Keratinocyte (primary cell): ENCODE data around the gene KCTD17. TPM values are rescaled to one million over a fixed set of nuclear protein-coding genes. Genes with fewer than 3 reads are reported as not detected.

ENCODE experiments used
- DNase-seq: peaks from one replicate; pipeline ENCODE4 v3.0.0-alpha.2; 2011; ENCODE audit warnings: low read depth, missing footprints, low spot score
- FAIRE-seq: peaks from 2 replicates; lab custom pipeline; 2011; peaks lifted over from hg19 to GRCh38; lab: Jason Lieb, UNC
- H2AFZ ChIP-seq: 2 replicates; pipeline ENCODE4 v1.6.0; 2012; ENCODE audit warnings: low read length, control low read depth, inconsistent platforms; ENCODE audit not compliant: control insufficient read depth
- H3K27ac ChIP-seq: 2 replicates; pipeline ENCODE4 v1.5.1; 2011; ENCODE audit warnings: low read length; ENCODE audit not compliant: control insufficient read depth, insufficient read depth
- H3K27me3 ChIP-seq: 3 replicates; pipeline ENCODE4 v1.6.0; 2011; ENCODE audit warnings: low read length; ENCODE audit not compliant: control insufficient read depth, insufficient read depth; ENCODE audit errors: extremely low read depth
- H3K36me3 ChIP-seq, 2 experiments: 2 replicates in 1 of 2; 3 replicates in 1 of 2; pipeline ENCODE4 v1.5.1; 2011; ENCODE audit warnings: low read length in 2 of 2, mild to moderate bottlenecking in 1 of 2; ENCODE audit not compliant: control insufficient read depth in 2 of 2, insufficient read depth in 2 of 2; ENCODE audit errors: extremely low read depth in 1 of 2
- H3K4me1 ChIP-seq: 3 replicates; pipeline ENCODE4 v1.5.1; 2011; ENCODE audit warnings: low read length; ENCODE audit not compliant: control insufficient read depth, insufficient read depth; ENCODE audit errors: extremely low read depth
- H3K4me2 ChIP-seq: 3 replicates; pipeline ENCODE4 v1.6.0; 2011; ENCODE audit warnings: low read depth, low read length; ENCODE audit not compliant: control insufficient read depth, insufficient read depth; ENCODE audit errors: extremely low read depth
- H3K4me3 ChIP-seq, 3 experiments: fragments of 200-600 bp in 1 of 3; sonication (generic) in 1 of 3; 2 replicates in 2 of 3; 3 replicates in 1 of 3; pipeline ENCODE4 v1.5.1; 2011 to 2016; ENCODE audit warnings: low read length in 3 of 3, mild to moderate bottlenecking in 3 of 3, control low read depth in 2 of 3, inconsistent platforms in 1 of 3, low read depth in 1 of 3, mixed read lengths in 1 of 3, mixed run types in 1 of 3, moderate library complexity in 1 of 3; ENCODE audit not compliant: control insufficient read depth in 2 of 3, insufficient read depth in 2 of 3; ENCODE audit errors: extremely low read depth in 1 of 3
- H3K79me2 ChIP-seq: 2 replicates; pipeline ENCODE4 v1.6.0; 2012; ENCODE audit warnings: low read length; ENCODE audit not compliant: control insufficient read depth, insufficient read depth
- H3K9ac ChIP-seq: 3 replicates; pipeline ENCODE4 v1.6.0; 2011; ENCODE audit warnings: low read length; ENCODE audit not compliant: control insufficient read depth, insufficient read depth; ENCODE audit errors: extremely low read depth
- H3K9me1 ChIP-seq: 3 replicates; pipeline ENCODE4 v1.6.0; 2011; ENCODE audit warnings: low read length; ENCODE audit not compliant: control insufficient read depth, insufficient read depth; ENCODE audit errors: extremely low read depth
- H3K9me3 ChIP-seq: 2 replicates; pipeline ENCODE4 v1.5.1; 2012; ENCODE audit warnings: low read depth, low read length; ENCODE audit not compliant: control insufficient read depth
- H4K20me1 ChIP-seq: 3 replicates; pipeline ENCODE4 v1.6.0; 2011; ENCODE audit warnings: low read length; ENCODE audit not compliant: control insufficient read depth, insufficient read depth; ENCODE audit errors: extremely low read depth
- EZH2 ChIP-seq: IDR thresholded peaks from one replicate; pipeline ENCODE4 v1.6.1; 2012; ENCODE audit warnings: inconsistent platforms, mild to moderate bottlenecking, low read length, moderate library complexity
- dilution Hi-C: fragments of 300-500 bp; cut with MboI; formaldehyde crosslinking; loops from one replicate; pipeline ENCODE4 v1.7.0; 2020; ENCODE audit warnings: low sequenced_read_pairs; ENCODE audit not compliant: extremely low pct_ligation_motif_present
- polyA plus RNA-seq, 5 experiments: library from polyadenylated mRNA; depleted of rRNA in 3 of 5; stranded (reverse) in 3 of 5; stranded (forward) in 1 of 5; unstranded in 1 of 5; fragments of >200 nt; gene quantifications; 1 replicate in 1 of 5; 2 replicates in 3 of 5; 3 replicates in 1 of 5; pipeline versions ENCODE4 v1.2.1 to v1.2.3, GENCODE V29; 2011 to 2012; ENCODE audit warnings: missing spikeins in 2 of 5, low read depth in 1 of 5, low replicate concordance in 1 of 5
- TF ChIP-seq, protein P1 (sequence below), 3 experiments: IDR thresholded peaks in 1 of 3; conservative IDR thresholded peaks in 1 of 3; optimal IDR thresholded peaks in 1 of 3; 2 replicates in 2 of 3; 3 replicates in 1 of 3; pipeline versions ENCODE3 to v1.5.1; 2011; ENCODE audit warnings: low read length in 3 of 3, mild to moderate bottlenecking in 3 of 3, moderate library complexity in 2 of 3, control low read depth in 1 of 3, inconsistent platforms in 1 of 3; ENCODE audit not compliant: insufficient read depth in 2 of 3; ENCODE audit errors: extremely low read depth in 1 of 3

KCTD17 gene
- polyA plus RNA-seq, 1 donor (not counting 4 experiments of a cell fraction or from before 2014, with no cell fraction given) = 16.3 TPM

DNA sequence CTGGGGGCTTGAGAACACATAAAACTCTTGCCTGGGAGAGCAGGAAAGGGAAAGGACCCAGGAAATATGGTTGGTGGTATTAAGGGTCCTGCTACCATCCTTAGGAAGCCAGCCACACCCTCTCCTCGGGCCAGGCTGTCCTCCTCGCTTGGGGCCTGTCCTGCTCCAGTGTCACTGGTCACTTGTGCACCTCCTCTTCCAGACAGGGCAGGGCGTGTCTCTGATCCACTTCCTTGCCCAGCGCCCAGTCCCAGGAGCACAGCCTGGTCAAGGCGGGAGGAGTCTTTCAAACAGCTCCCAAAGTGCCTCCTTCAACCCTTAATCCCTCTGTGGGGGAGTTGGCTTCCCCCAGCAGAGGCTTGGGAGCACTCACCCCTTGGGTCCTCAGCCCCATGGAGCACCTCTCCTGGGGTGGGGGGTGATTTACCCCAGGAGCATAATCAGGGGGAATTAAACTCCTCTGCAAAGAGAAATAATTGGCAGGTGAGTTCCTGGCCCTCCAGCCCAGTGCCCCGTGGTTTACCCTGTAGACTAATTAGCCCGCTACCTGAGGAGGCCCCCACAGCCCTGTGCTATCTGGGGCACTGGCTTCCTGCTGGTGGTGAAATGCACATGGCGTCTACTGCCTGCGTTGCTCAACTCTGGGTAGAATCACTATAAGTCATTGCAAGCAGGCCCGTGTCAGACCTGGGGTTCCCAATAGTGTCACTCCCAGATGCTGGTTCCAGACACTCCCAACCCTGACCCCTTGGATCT, 49.9 kb downstream of the KCTD17 start:
- Histone ChIP-seq H4K20me1 (no peaks in the 10 kb centered on the region), H3K79me2 (no peaks in the 10 kb centered on the region), H3K36me3 (no peaks in the 10 kb centered on the region), H3K9ac (no peak overlapping the region), H2AFZ (no peak overlapping the region), H3K27me3 (peaks cover 6% of the 10 kb centered on the region), H3K9me1 (no peaks in the 10 kb centered on the region), H3K9me3 (no peaks in the 10 kb centered on the region), H3K27ac (no peak overlapping the region), H3K4me1 (no peaks in the 10 kb centered on the region), H3K4me2 (no peak overlapping the region), H3K4me3 (no peak overlapping the region)
- FAIRE-seq (no peak), DNase-seq (no peak)
- TF ChIP-seq, protein P1, sequence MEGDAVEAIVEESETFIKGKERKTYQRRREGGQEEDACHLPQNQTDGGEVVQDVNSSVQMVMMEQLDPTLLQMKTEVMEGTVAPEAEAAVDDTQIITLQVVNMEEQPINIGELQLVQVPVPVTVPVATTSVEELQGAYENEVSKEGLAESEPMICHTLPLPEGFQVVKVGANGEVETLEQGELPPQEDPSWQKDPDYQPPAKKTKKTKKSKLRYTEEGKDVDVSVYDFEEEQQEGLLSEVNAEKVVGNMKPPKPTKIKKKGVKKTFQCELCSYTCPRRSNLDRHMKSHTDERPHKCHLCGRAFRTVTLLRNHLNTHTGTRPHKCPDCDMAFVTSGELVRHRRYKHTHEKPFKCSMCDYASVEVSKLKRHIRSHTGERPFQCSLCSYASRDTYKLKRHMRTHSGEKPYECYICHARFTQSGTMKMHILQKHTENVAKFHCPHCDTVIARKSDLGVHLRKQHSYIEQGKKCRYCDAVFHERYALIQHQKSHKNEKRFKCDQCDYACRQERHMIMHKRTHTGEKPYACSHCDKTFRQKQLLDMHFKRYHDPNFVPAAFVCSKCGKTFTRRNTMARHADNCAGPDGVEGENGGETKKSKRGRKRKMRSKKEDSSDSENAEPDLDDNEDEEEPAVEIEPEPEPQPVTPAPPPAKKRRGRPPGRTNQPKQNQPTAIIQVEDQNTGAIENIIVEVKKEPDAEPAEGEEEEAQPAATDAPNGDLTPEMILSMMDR (optimal IDR thresholded peaks at IDR 0.05 in 1 of 3, IDR thresholded peaks at IDR 0.05 in 1 of 3, conservative IDR thresholded peaks at IDR 0.05 in 1 of 3; ENCODE audit: extremely low read depth in 1 of 3, insufficient read depth in 2 of 3, low read length in 3 of 3) = no peak
- no peak for TF ChIP-seq EZH2
- dilution Hi-C loops = no loop called here

DNA sequence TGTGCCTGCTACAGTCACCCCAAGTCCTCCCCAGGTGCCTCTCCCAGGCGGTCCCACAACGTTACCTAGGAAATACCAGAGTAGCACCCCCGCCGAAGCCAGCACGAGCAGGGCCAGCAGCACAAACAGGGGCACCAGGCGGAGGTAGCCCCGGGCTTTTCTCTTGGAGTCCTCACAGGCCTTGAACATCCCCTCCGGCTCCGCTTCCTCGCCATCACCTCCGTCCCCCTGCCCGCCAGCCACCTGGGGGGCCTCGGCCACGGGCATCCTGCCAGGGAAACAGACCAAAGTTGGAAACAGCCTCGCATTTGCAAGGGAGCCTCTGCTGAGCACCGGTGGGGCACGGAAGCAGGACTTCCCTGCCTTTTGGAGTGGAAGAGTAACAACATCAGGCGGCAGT, 51.6 kb downstream of the KCTD17 start:
- no peak for DNase-seq
- TF ChIP-seq EZH2 = no peak
- TF ChIP-seq, protein P1 (optimal IDR thresholded peaks at IDR 0.05 in 1 of 3, IDR thresholded peaks at IDR 0.05 in 1 of 3, conservative IDR thresholded peaks at IDR 0.05 in 1 of 3; ENCODE audit: extremely low read depth in 1 of 3, insufficient read depth in 2 of 3, low read length in 3 of 3) = no peak
- Histone ChIP-seq H3K9ac (no peak overlapping the region), H3K79me2 (no peaks in the 10 kb centered on the region), H3K4me3 (no peak overlapping the region), H3K27ac (no peak overlapping the region), H3K36me3 (no peaks in the 10 kb centered on the region), H3K9me1 (no peaks in the 10 kb centered on the region), H3K27me3 (peaks cover 6% of the 10 kb centered on the region), H3K4me2 (no peak overlapping the region), H3K4me1 (no peaks in the 10 kb centered on the region), H3K9me3 (no peaks in the 10 kb centered on the region), H2AFZ (no peak overlapping the region), H4K20me1 (no peaks in the 10 kb centered on the region)
- FAIRE-seq = no peak
- dilution Hi-C loops = no loop called here
